CD4-positive, alpha-beta T cell treated with Interleukin-10 for 1 hour (primary cell): ENCODE measurements around the gene PCNX2.

Experiments used
- DNase-seq: peaks from one replicate; pipeline ENCODE4 v3.0.0-alpha.2; 2020

PCNX2 gene

DNA sequence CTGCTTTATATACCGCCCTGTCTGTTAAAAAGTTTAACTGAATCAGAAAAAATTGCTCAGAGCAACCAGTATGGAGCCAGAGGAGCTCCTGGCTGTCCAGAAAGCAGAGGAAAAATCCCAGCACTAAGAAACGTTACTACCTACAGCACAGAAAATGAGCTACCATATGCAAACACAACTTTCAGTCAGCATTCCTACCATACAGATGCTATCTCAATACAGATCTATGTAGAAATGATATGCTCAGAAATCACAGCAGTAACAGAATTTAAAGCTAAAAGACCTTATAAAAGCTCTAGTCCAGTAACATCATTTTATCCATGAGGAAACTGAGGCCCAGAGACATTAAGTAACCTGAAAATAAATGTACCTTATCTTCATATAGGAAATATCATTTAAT, 38.7 kb downstream of the PCNX2 start:
- DNase-seq: no peak

- no peak for DNase-seq
Measured at GRCh38 chr1:233256191-233256590, 39.3 kb downstream of the PCNX2 start.

- DNase-seq: no peak
Measured at GRCh38 chr1:233255145-233255544, 40.4 kb downstream of the PCNX2 start.

GRCh38 chr1:233253832-233254331, 41.6 kb downstream of the PCNX2 start:
- DNase-seq: no peak

DNA sequence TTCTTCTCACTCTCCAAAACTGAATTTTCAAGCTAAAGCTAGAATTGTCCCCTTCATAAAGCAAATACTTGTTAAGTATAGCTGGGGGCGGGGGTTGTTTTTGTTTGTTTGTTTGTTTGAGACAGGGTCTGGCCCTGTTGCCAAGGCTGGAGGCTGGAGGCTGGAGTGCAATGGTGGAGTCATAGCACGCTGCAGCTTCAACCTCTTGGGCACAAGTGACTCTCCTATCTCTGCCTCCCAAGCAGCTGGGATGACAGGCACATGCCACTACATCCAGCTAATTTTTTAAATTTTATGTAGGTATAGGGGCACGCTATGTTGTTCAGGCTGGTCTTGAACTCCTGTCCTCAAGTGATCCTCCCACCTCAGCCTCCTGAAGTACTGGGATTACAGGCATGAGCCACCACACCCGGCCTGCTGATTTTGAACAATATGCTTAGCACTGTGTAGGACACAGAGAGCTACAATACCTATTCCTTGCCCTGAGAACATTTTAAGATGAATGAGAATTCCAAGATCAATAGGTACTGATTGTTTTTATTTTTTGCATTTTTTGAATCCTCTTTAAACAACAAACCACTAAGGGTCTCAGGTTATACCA, 42.2 kb downstream of the PCNX2 start:
- no peak for DNase-seq

- no peak for DNase-seq
Measured at GRCh38 chr1:233252441-233252840, 43.1 kb downstream of the PCNX2 start.

- no peak for DNase-seq
Measured at GRCh38 chr1:233251201-233251720, 44.3 kb downstream of the PCNX2 start.

DNA sequence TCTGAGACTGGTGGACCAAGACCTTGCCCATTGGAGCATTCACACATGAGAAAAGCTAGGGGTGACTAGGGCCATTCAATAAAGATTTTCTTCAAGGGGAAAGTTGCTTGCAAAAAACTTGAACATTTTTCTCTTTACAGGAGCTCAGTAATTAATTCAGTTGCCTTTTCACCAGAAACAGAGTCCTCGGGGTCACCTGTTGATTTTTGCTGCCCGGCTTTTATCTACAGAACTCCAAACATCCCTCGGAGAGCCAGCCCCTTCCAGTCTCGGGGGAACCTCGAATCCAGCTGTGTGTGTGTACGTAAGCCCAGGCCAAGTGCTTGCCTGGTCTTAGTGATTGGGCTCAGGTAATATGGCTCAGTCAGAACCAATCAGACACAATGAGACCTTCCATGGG, 47.5 kb downstream of the PCNX2 start:
- DNase-seq: no peak

GRCh38 chr1:233246965-233247364, 48.6 kb downstream of the PCNX2 start:
- DNase-seq: no peak

GRCh38 chr1:233245191-233245765, 50.2 kb downstream of the PCNX2 start:
- DNase-seq: no peak

DNA sequence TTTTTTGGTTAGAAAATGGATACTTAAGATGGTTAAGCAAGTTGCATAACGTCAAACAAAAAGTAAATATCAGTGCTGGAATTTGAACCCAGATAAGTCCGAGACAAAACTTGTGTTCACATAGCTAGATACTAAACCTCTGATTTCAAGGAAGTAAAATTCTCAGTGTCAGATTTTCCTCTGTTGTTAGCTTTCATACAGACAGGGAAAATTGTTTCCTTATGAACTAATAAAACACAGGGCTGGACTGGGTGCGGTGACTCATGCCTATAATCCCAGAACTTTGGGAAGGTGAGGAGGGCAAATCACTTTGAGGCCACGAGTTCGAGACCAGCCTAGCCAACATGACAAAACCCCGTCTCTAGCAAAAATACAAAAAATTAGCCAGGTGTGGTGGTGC, 51.3 kb downstream of the PCNX2 start:
- no peak for DNase-seq

- no peak for DNase-seq
Measured at GRCh38 chr1:233242827-233243483, 52.6 kb downstream of the PCNX2 start.

- no peak for DNase-seq
Measured at GRCh38 chr1:233241759-233242158, 53.8 kb downstream of the PCNX2 start.

GRCh38 chr1:233240829-233241682, 54.5 kb downstream of the PCNX2 start:
- DNase-seq: peak; percentile 10

DNA sequence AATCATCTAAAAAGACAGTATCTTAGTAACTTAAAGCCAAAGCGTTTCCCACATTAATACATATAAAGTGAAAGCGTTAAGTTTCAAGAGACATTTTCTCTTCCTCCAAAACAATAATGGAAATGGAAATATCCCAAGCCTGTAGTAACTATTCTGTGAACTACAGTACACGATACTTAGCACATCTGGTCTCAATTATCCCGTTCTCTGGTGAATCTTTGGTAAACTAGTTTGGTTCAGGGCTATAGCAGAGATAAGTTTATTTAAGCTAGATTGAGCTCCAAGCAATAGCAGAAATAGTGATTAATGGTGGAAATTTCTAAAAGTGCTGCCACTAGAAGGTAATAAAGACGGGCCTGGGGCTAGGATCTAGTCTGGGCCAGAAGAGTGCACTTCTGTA, 55.2 kb downstream of the PCNX2 start:
- DNase-seq: no peak

GRCh38 chr1:233238884-233239431, 56.6 kb downstream of the PCNX2 start:
- DNase-seq: no peak

DNA sequence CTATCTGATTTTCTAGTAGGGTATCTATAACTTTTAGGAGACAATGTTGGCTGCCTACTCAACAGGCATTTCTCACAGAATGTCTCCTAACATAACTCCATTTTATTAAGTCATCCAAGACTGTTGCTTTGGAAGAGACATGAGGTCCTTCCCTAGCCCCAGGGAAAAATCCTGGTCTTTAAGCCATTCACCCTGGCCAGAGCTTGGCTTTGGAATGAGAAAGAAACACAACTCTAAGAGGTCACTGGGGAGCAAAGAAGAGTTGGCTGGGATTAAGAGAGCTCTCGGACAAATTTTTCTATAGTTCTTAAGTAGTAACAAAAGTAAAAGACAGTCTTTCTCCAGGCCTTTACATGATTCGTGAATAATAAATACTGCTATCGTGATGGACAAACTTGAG, 57.9 kb downstream of the PCNX2 start:
- DNase-seq: no peak

GRCh38 chr1:233233508-233234040, 62.0 kb downstream of the PCNX2 start:
- no peak for DNase-seq

GRCh38 chr1:233230011-233230410, 65.5 kb downstream of the PCNX2 start:
- no peak for DNase-seq

DNA sequence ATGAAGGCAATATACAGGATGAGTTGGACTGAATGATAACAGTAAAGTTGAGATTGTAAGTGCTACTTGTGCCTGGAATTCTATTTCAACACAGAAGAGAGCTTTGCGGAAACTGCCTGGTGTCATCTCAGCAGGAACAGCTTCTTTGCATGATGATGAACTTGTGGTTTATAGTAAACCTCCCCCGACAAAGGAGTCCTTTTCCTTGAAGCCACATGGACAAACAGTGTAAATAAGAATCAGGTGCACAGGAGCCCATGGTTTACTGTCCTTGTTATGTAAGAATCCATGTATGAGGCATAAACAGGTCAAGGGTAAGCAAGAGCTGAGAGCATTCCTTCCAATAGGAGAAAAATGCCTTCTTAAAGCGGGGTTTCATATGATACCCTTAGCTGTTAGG, 66.2 kb downstream of the PCNX2 start:
- DNase-seq: no peak

GRCh38 chr1:233227930-233228465, 67.5 kb downstream of the PCNX2 start:
- DNase-seq: no peak

- no peak for DNase-seq
Measured at GRCh38 chr1:233224311-233224710, 71.2 kb downstream of the PCNX2 start.
